WTC11 (cell line): ENCODE results near the gene FREM2. TPM values are rescaled to one million over a fixed set of nuclear protein-coding genes. Genes with fewer than 3 reads are reported as not detected.
A peak's percentile ranks its signal among the peaks of the same experiment; 100 is the strongest.

Experiments
- ATAC-seq: fragments of 200-7000 bp; cut with Tn5 transposase; 2 replicates; pipeline ENCODE4 v1.10.0; 2021; ENCODE audit warnings: mild to moderate bottlenecking, moderate library complexity
- CTCF ChIA-PET: fragments of 300-600 bp; sonication (Branson Sonifier 250); formaldehyde crosslinking; loops from one replicate; lab custom pipeline; 2021; ENCODE audit warnings: antibody characterized with exemption; lab: Charles Lee
- POLR2A ChIA-PET: fragments of 350-600 bp; sonication (Branson Sonifier 250); formaldehyde crosslinking; loops from one replicate; lab custom pipeline; 2021; ENCODE audit warnings: antibody characterized with exemption; lab: Charles Lee
- DNase-seq: peaks from one replicate; pipeline ENCODE4 v3.0.0; 2021; ENCODE audit warnings: low spot score
- H3K27ac Mint-ChIP-seq: 2 replicates; pipeline ENCODE4 v1.8.0; 2021; ENCODE audit warnings: mixed read lengths
- H3K27me3 Mint-ChIP-seq: 2 replicates; pipeline ENCODE4 v1.8.0; 2021; ENCODE audit warnings: low read depth, mild to moderate bottlenecking, moderate library complexity, mixed read lengths
- H3K36me3 Mint-ChIP-seq: 2 replicates; pipeline ENCODE4 v1.8.0; 2021; ENCODE audit warnings: mixed read lengths
- H3K4me1 Mint-ChIP-seq: 2 replicates; pipeline ENCODE4 v1.8.0; 2022; ENCODE audit warnings: mixed read lengths
- H3K4me3 Mint-ChIP-seq: 2 replicates; pipeline ENCODE4 v1.8.0; 2021; ENCODE audit warnings: mild to moderate bottlenecking, moderate library complexity, mixed read lengths
- H3K9me3 Mint-ChIP-seq: 2 replicates; pipeline ENCODE4 v1.8.0; 2021; ENCODE audit warnings: mixed read lengths
- CDX4 ChIP-seq: fragments of 250-450 bp; sonication (Bioruptor Pico); IDR thresholded peaks from 2 replicates; pipeline ENCODE4 v1.9.0; 2021; ENCODE audit warnings: moderate library complexity, mild to moderate bottlenecking, inconsistent platforms, borderline replicate concordance
- E2F4 ChIP-seq: sonication (generic); formaldehyde crosslinking; IDR thresholded peaks from 2 replicates; pipeline ENCODE4 v1.8.1; 2022; ENCODE audit warnings: low read depth, mild to moderate bottlenecking, moderate library complexity, missing genetic modification reagents, borderline replicate concordance
- ELF4 ChIP-seq: sonication (generic); formaldehyde crosslinking; IDR thresholded peaks from 2 replicates; pipeline ENCODE4 v1.8.1; 2022; ENCODE audit warnings: low read depth, mild to moderate bottlenecking, moderate library complexity, missing genetic modification reagents
- FOXP1 ChIP-seq: sonication (generic); formaldehyde crosslinking; IDR thresholded peaks from 2 replicates; pipeline ENCODE4 v1.8.0; 2022; ENCODE audit warnings: missing genetic modification reagents, mild to moderate bottlenecking, moderate library complexity, borderline replicate concordance
- GRHL2 ChIP-seq: fragments of 250-450 bp; sonication (Bioruptor Pico); IDR thresholded peaks from 2 replicates; pipeline ENCODE4 v1.8.0; 2022; ENCODE audit warnings: mild to moderate bottlenecking, moderate library complexity; ENCODE audit not compliant: insufficient replicate concordance, severe bottlenecking
- MAX ChIP-seq: sonication (generic); formaldehyde crosslinking; IDR thresholded peaks from 2 replicates; pipeline ENCODE4 v1.8.0; 2022; ENCODE audit warnings: mild to moderate bottlenecking, missing genetic modification reagents
- NFATC4 ChIP-seq: fragments of 250-450 bp; sonication (Bioruptor Pico); IDR thresholded peaks from 2 replicates; pipeline ENCODE4 v1.9.0; 2021; ENCODE audit warnings: mild to moderate bottlenecking
- NR1H2 ChIP-seq: sonication (generic); formaldehyde crosslinking; IDR thresholded peaks from 2 replicates; pipeline ENCODE4 v1.9.0; 2021; ENCODE audit warnings: mild to moderate bottlenecking, moderate library complexity, missing genetic modification reagents
- NR2C2 ChIP-seq: sonication (generic); formaldehyde crosslinking; IDR thresholded peaks from 2 replicates; pipeline ENCODE4 v1.8.0; 2022; ENCODE audit warnings: mild to moderate bottlenecking, missing genetic modification reagents
- SMAD3 ChIP-seq: sonication (generic); formaldehyde crosslinking; IDR thresholded peaks from 2 replicates; pipeline ENCODE4 v1.8.0; 2022; ENCODE audit warnings: missing genetic modification reagents, mild to moderate bottlenecking, borderline replicate concordance
- SOX15 ChIP-seq: fragments of 250-450 bp; sonication (Bioruptor Pico); IDR thresholded peaks from 2 replicates; pipeline ENCODE4 v1.9.0; 2021; ENCODE audit warnings: mild to moderate bottlenecking
- TEAD1 ChIP-seq: sonication (generic); formaldehyde crosslinking; IDR thresholded peaks from 2 replicates; pipeline ENCODE4 v1.8.0; 2022; ENCODE audit warnings: mild to moderate bottlenecking, missing genetic modification reagents
- ZBTB43 ChIP-seq: sonication (generic); formaldehyde crosslinking; IDR thresholded peaks from 2 replicates; pipeline ENCODE4 v1.8.1; 2023; ENCODE audit warnings: mild to moderate bottlenecking, missing genetic modification reagents
- ZNF219 ChIP-seq: sonication (generic); formaldehyde crosslinking; IDR thresholded peaks from 2 replicates; pipeline ENCODE4 v1.8.0; 2023; ENCODE audit warnings: missing genetic modification reagents, mild to moderate bottlenecking, borderline replicate concordance
- ZNF396 ChIP-seq: fragments of 250-450 bp; sonication (Bioruptor Pico); IDR thresholded peaks from 2 replicates; pipeline ENCODE4 v1.8.0; 2021; ENCODE audit warnings: mild to moderate bottlenecking, moderate library complexity, borderline replicate concordance
- ZSCAN18 ChIP-seq: fragments of 250-450 bp; sonication (Bioruptor Pico); IDR thresholded peaks from 2 replicates; pipeline ENCODE4 v2.1.2; 2022; ENCODE audit warnings: mild to moderate bottlenecking, moderate library complexity
- total RNA-seq: library from RNA; stranded (reverse); gene quantifications from 3 replicates; pipeline ENCODE4 v1.2.3, GENCODE V29; 2021
- TF ChIP-seq, protein P1 (sequence below): sonication (generic); formaldehyde crosslinking; IDR thresholded peaks from 2 replicates; pipeline ENCODE4 v1.8.1; 2023; ENCODE audit warnings: mild to moderate bottlenecking, missing genetic modification reagents, borderline replicate concordance

Gene FREM2
- total RNA-seq, 1 experiment from 2014 or later, result 23.7 TPM

DNA sequence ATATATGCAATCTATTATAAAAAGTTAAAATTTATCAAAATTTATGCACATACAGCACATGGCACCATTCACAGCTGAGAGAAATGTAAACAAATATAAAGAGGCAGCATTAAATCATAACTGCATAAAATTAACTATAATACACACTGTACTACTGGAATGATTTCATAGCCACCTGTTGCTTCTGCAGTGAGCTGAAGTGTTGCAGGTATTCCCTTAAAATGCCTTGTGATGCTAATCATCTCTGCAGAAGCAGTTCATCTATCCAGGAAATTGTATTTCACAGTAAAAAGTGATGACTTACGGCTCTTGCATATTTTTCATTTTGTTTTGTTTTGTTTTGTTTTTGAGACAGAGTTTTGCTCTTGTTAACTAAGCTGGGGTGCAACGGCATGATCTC is 221.7 kb downstream of the FREM2 start:
- CTCF ChIA-PET, result no interaction called here
- TF ChIP-seq ZNF219, result no peak
- no peak for TF ChIP-seq ELF4
- TF ChIP-seq, protein P1, sequence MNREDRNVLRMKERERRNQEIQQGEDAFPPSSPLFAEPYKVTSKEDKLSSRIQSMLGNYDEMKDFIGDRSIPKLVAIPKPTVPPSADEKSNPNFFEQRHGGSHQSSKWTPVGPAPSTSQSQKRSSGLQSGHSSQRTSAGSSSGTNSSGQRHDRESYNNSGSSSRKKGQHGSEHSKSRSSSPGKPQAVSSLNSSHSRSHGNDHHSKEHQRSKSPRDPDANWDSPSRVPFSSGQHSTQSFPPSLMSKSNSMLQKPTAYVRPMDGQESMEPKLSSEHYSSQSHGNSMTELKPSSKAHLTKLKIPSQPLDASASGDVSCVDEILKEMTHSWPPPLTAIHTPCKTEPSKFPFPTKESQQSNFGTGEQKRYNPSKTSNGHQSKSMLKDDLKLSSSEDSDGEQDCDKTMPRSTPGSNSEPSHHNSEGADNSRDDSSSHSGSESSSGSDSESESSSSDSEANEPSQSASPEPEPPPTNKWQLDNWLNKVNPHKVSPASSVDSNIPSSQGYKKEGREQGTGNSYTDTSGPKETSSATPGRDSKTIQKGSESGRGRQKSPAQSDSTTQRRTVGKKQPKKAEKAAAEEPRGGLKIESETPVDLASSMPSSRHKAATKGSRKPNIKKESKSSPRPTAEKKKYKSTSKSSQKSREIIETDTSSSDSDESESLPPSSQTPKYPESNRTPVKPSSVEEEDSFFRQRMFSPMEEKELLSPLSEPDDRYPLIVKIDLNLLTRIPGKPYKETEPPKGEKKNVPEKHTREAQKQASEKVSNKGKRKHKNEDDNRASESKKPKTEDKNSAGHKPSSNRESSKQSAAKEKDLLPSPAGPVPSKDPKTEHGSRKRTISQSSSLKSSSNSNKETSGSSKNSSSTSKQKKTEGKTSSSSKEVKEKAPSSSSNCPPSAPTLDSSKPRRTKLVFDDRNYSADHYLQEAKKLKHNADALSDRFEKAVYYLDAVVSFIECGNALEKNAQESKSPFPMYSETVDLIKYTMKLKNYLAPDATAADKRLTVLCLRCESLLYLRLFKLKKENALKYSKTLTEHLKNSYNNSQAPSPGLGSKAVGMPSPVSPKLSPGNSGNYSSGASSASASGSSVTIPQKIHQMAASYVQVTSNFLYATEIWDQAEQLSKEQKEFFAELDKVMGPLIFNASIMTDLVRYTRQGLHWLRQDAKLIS (CRISPR knock-in tag), result no peak
- TF ChIP-seq CDX4 (CRISPR knock-in tag), result no peak
- no peak for TF ChIP-seq NFATC4
- no peak for TF ChIP-seq FOXP1 (CRISPR knock-in tag)
- no peak for TF ChIP-seq SMAD3 (CRISPR knock-in tag)
- no peak for TF ChIP-seq ZNF396
- TF ChIP-seq ZSCAN18 (CRISPR knock-in tag), result no peak
- TF ChIP-seq ZBTB43 (CRISPR knock-in tag), result no peak
- TF ChIP-seq E2F4 (CRISPR knock-in tag), result no peak
- no peak for TF ChIP-seq MAX
- TF ChIP-seq GRHL2 (CRISPR knock-in tag), result no peak
- no peak for TF ChIP-seq SOX15 (CRISPR knock-in tag)
- TF ChIP-seq NR1H2 (CRISPR knock-in tag), result no peak
- TF ChIP-seq, all 79 proteins: peak for 0
- no peak for ATAC-seq
- H3K36me3 Mint-ChIP-seq, result no peaks in the 10 kb centered on the region
- POLR2A ChIA-PET, result no interaction called here
- H3K9me3 Mint-ChIP-seq, result peaks cover 8% of the 10 kb centered on the region; the same call in 1 of the 2 replicates
- H3K4me3 Mint-ChIP-seq, result no peak overlapping the region
- no peak for DNase-seq
- H3K27ac Mint-ChIP-seq, result no peak overlapping the region
- H3K4me1 Mint-ChIP-seq, result no peaks in the 10 kb centered on the region
- no peaks in the 10 kb centered on the region for H3K27me3 Mint-ChIP-seq

GRCh38 chr13:38914070-38914469 is 227.2 kb downstream of the FREM2 start:
- ChIA-PET POLR2A (no interaction called here), CTCF (interaction anchor here (0.6 to 2.6 kb wide), 4 partner anchors 12 to 496 kb away, joined by 3 to 15 read pairs (median 7); partner anchors contain the start of gene FREM2)
- Mint-ChIP-seq H3K27ac (no peak overlapping the region), H3K4me3 (no peak overlapping the region), H3K36me3 (no peaks in the 10 kb centered on the region), H3K9me3 (no peaks in the 10 kb centered on the region), H3K4me1 (no peaks in the 10 kb centered on the region), H3K27me3 (no peaks in the 10 kb centered on the region)
- DNase-seq (peak; percentile 34), ATAC-seq (peak; percentile 69)
- TF ChIP-seq TEAD1 (CRISPR knock-in tag) (no peak), SOX15 (CRISPR knock-in tag) (no peak), NR2C2 (CRISPR knock-in tag) (no peak)
